Stomach (tissue), 9 donors: ENCODE measurements around the gene AQP7. TPM values are rescaled to one million over a fixed set of nuclear protein-coding genes. Genes with fewer than 3 reads are reported as not detected.

Experiments used
- DNase-seq, 2 donors: peaks; one replicate each; pipeline versions ENCODE4 v3.0.0 to v3.0.0-alpha.2; 2013 to 2019
- H3K27ac ChIP-seq, 5 donors: fragments of 200-600 bp in 4 of 5; sonication (generic) in 4 of 5; one replicate each; pipeline ENCODE4 v1.5.1; 2013 to 2019; ENCODE audit warnings: mild to moderate bottlenecking in 1 of 5, moderate library complexity in 1 of 5
- H3K27me3 ChIP-seq, 3 donors: fragments of 200-600 bp; sonication (generic); one replicate each; pipeline ENCODE4 v1.5.1; 2017 to 2019; ENCODE audit warnings: mixed run types in 1 of 3
- H3K36me3 ChIP-seq, 4 donors: fragments of 200-600 bp; sonication (generic); 1 replicate in 3 of 4; 2 replicates in 1 of 4; pipeline ENCODE4 v1.5.1; 2016 to 2019
- H3K4me1 ChIP-seq, 4 donors: fragments of 200-600 bp; sonication (generic); one replicate each; pipeline ENCODE4 v1.5.1; 2016 to 2019
- H3K4me3 ChIP-seq, 4 donors: fragments of 200-600 bp; sonication (generic) in 3 of 4; one replicate each; pipeline ENCODE4 v1.5.1; 2016 to 2019; ENCODE audit warnings: mild to moderate bottlenecking in 1 of 4
- H3K9me3 ChIP-seq, 4 donors: fragments of 200-600 bp; sonication (generic); one replicate each; pipeline ENCODE4 v1.5.1; 2016 to 2019
- CTCF ChIP-seq, 7 experiments: fragments of 450-650 bp in 4 of 7; fragments of 200-600 bp in 3 of 7; sonication (generic) in 3 of 7; IDR thresholded peaks; one replicate each; pipeline ENCODE4 v1.5.1; 2016 to 2019; ENCODE audit warnings: antibody characterized with exemption in 7 of 7, control low read depth in 2 of 7, mild to moderate bottlenecking in 1 of 7
- EP300 ChIP-seq: sonication (generic); formaldehyde crosslinking; IDR thresholded peaks from one replicate; pipeline ENCODE4 v1.6.1; 2017; ENCODE audit warnings: antibody characterized with exemption
- POLR2A ChIP-seq, 4 donors: fragments of 450-650 bp; IDR thresholded peaks; one replicate each; pipeline ENCODE4 v1.6.1; 2016; ENCODE audit warnings: antibody characterized with exemption in 4 of 4, control low read depth in 2 of 4, mild to moderate bottlenecking in 1 of 4, moderate library complexity in 1 of 4
- POLR2AphosphoS5 ChIP-seq, 3 donors: sonication (generic); formaldehyde crosslinking; IDR thresholded peaks; one replicate each; pipeline ENCODE4 v1.6.1; 2016; ENCODE audit warnings: antibody characterized with exemption in 3 of 3
- WGBS, 5 donors: extraction: QIAGEN DNeasy Blood & Tissue Kit in 3 of 5; methylation state at CpG; one replicate each; pipeline versions ENCODE4 v1.1.5 to v1.1.7; 2013 to 2018; 5-methylcytosine and 5-hydroxymethylcytosine counted together
- intact Hi-C: fragments of 100-400 bp; cut with DNase I; formaldehyde crosslinking; loops from one replicate; pipeline ENCODE4 v1.15.1; 2023; ENCODE audit warnings: low total_unique reads
- polyA plus RNA-seq, 3 donors: library from polyadenylated mRNA; stranded (reverse); fragments of 200-250 nt; gene quantifications; one replicate each; pipeline ENCODE4 v1.2.3, GENCODE V29; 2013
- small RNA-seq, 4 donors: library from RNA; depleted of rRNA; stranded (forward); fragments of <200 nt; gene quantifications; one replicate each; pipeline ENCODE3, GENCODE V24; 2016
- total RNA-seq, 5 donors: library from RNA; depleted of rRNA; stranded (reverse); fragments of >200 nt; gene quantifications; one replicate each; pipeline versions ENCODE4 v1.1.0 to v1.2.3, GENCODE V29; 2014 to 2016
- donor health status: healthy with polysubstance abuse.
- donor health status: Bipolar disorder and iron deficiency.
- donor health status: healthy.

The AQP7 gene
- total and polyA plus RNA-seq, 8 donors: 1.1 to 17.4 (median 3.3) TPM; not detected in 2

- H3K36me3 ChIP-seq: peaks cover 78 to 100% (median 100%) of the 10 kb centered on the region in 4 donors
Measured at GRCh38 chr9:33344145-33344544, 58.2 kb downstream of the AQP7 start.

DNA sequence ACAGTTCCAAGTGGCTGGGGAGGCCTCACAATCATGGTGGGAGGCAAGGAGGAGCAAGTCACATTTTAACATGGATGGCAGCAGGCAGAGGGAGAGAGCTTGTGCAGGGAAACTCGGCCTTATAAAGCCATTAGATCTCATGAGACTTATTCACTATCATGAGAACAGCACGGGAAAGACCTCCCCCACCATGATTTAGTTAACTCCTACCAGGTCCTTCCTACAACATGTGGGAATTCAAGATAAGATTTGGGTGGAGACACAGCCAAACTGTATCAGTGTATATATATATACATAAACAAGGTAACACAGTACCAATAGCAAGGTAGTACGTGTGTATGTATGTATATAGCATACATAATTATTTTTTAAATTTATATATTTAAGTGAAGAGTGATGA is 61.2 kb downstream of the AQP7 start:
- no peak for TF ChIP-seq POLR2AphosphoS5 (IDR thresholded peaks at IDR 0.05)
- TF ChIP-seq EP300: no peak
- TF ChIP-seq CTCF (IDR thresholded peaks at IDR 0.05): no peak
- TF ChIP-seq POLR2A (IDR thresholded peaks at IDR 0.05): no peak
- 85 to 96% (median 88%) methylated on average over 3 of the region's 3 CpGs for WGBS, 5 donors
- Histone ChIP-seq H3K4me3 (no peak overlapping the region), H3K27me3 (no peaks in the 10 kb centered on the region), H3K9me3 (peaks cover 0 to 14% (median 6%) of the 10 kb centered on the region in 4 donors), H3K4me1 (no peaks in the 10 kb centered on the region), H3K36me3 (peaks cover 84 to 100% (median 100%) of the 10 kb centered on the region in 4 donors), H3K27ac (no peak overlapping the region)
- intact Hi-C loops: no loop called here
- DNase-seq: no peak

More at GRCh38 chr9:33344145-33344544, 58.2 kb downstream of the AQP7 start:
- Histone ChIP-seq H3K27ac (no peak overlapping the region), H3K4me1 (no peaks in the 10 kb centered on the region), H3K27me3 (no peaks in the 10 kb centered on the region), H3K4me3 (no peak overlapping the region), H3K9me3 (peaks cover 0 to 13% (median 6%) of the 10 kb centered on the region in 4 donors)
- 66 to 78% (median 74%) methylated on average over 3 of the region's 3 CpGs for WGBS, 5 donors
- intact Hi-C loops: no loop called here
- TF ChIP-seq POLR2AphosphoS5 (IDR thresholded peaks at IDR 0.05): no peak
- TF ChIP-seq CTCF (IDR thresholded peaks at IDR 0.05): no peak
- no peak for TF ChIP-seq EP300
- no peak for TF ChIP-seq POLR2A (IDR thresholded peaks at IDR 0.05)
- DNase-seq: no peak

GRCh38 chr9:33340186-33340585 is 62.2 kb downstream of the AQP7 start:
- Histone ChIP-seq H3K9me3 (peaks cover 0 to 14% (median 6%) of the 10 kb centered on the region in 4 donors), H3K27ac (no peak overlapping the region), H3K4me3 (no peak overlapping the region), H3K4me1 (no peaks in the 10 kb centered on the region), H3K27me3 (no peaks in the 10 kb centered on the region), H3K36me3 (peaks cover 77 to 100% (median 100%) of the 10 kb centered on the region in 4 donors)
- no peak for DNase-seq
- TF ChIP-seq POLR2AphosphoS5 (IDR thresholded peaks at IDR 0.05) (no peak), CTCF (IDR thresholded peaks at IDR 0.05) (no peak), EP300 (no peak), POLR2A (IDR thresholded peaks at IDR 0.05) (no peak)
- intact Hi-C loops: no loop called here
- WGBS, 5 donors: 84 to 100% (median 97%) methylated on average over 3 of the region's 3 CpGs

Small RNA genes lying within 50 kb of the gene (small RNA-seq; reads per million reads assigned to genes)
- 0 reads per million in 4 donors for gene AL356218.2
- gene RF00019: 0 reads per million in 4 donors

Other genes with a start within 250 kb of the AQP7 start
- 100 to 1,000 TPM in 1 of 5 donors, 10 to 100 TPM in 3, 1 to 10 TPM in 1; 6.4 to 125 (median 25.0) TPM for gene B4GALT1, start 235.2 kb downstream of the AQP7 start, total RNA-seq
- 10 to 100 TPM; 23.4 to 31.4 (median 24.8) TPM for gene B4GALT1, start 235.2 kb downstream of the AQP7 start, polyA plus RNA-seq
- 10 to 100 TPM in 1 of 5 donors, not detected in 4; 29.5 TPM for gene SPINK4, start 162.4 kb downstream of the AQP7 start, total RNA-seq
- gene SPINK4, start 162.4 kb downstream of the AQP7 start, polyA plus RNA-seq: 10 to 100 TPM in 1 of 3 donors, 1 to 10 TPM in 1, not detected in 1; 2.1 to 19.1 TPM
- 100 to 1,000 TPM in 3 of 5 donors, 10 to 100 TPM in 1, 1 to 10 TPM in 1; 2.3 to 461 (median 138) TPM for gene BAG1, start 137.9 kb downstream of the AQP7 start, total RNA-seq
- gene BAG1, start 137.9 kb downstream of the AQP7 start, polyA plus RNA-seq: 100 to 1,000 TPM; 112 to 229 (median 125) TPM
- gene CHMP5, start 137.5 kb downstream of the AQP7 start, total RNA-seq: 100 to 1,000 TPM in 1 of 5 donors, 10 to 100 TPM in 3, 1 to 10 TPM in 1; 9.8 to 129 (median 23.5) TPM
- gene CHMP5, start 137.5 kb downstream of the AQP7 start, polyA plus RNA-seq: 100 to 1,000 TPM in 1 of 3 donors, 10 to 100 TPM in 2; 50.7 to 164 (median 77.9) TPM
- 10 to 100 TPM; 20.3 to 46.9 (median 36.4) TPM for gene NFX1, start 112.1 kb downstream of the AQP7 start, total RNA-seq
- gene NFX1, start 112.1 kb downstream of the AQP7 start, polyA plus RNA-seq: 10 to 100 TPM; 11.3 to 19.9 (median 13.3) TPM
- 10 to 100 TPM in 3 of 5 donors, 1 to 10 TPM in 2; 1.7 to 60.0 (median 11.4) TPM for gene AQP3, start 45.0 kb upstream of the AQP7 start, total RNA-seq
- gene AQP3, start 45.0 kb upstream of the AQP7 start, polyA plus RNA-seq: 100 to 1,000 TPM in 1 of 3 donors, 10 to 100 TPM in 2; 10.8 to 319 (median 36.5) TPM
- 10 to 100 TPM; 12.5 to 43.6 (median 21.4) TPM for gene NOL6, start 71.4 kb upstream of the AQP7 start, total RNA-seq
- gene NOL6, start 71.4 kb upstream of the AQP7 start, polyA plus RNA-seq: 10 to 100 TPM; 10.7 to 22.0 (median 12.5) TPM
- gene ANKRD18B, start 121.7 kb upstream of the AQP7 start, total RNA-seq: not detected
- 1 to 10 TPM in 1 of 3 donors, not detected in 2; 4.3 TPM for gene ANKRD18B, start 121.7 kb upstream of the AQP7 start, polyA plus RNA-seq